Adipose tissue (tissue), 3 donors: ENCODE data around the gene KLHL18. TPM values are rescaled to one million over a fixed set of nuclear protein-coding genes. Genes with fewer than 3 reads are reported as not detected.
"Not testable (repeated sequence)": the region's sequence is repeated elsewhere in the genome, so short reads cannot be mapped to it uniquely, and the experiment has no call there.

Experiments used
- H3K27ac ChIP-seq: one replicate; pipeline ENCODE4 v1.5.1; 2013; ENCODE audit warnings: low read depth, low read length
- WGBS, 3 donors: extraction: QIAGEN DNeasy Blood & Tissue Kit; methylation state at CpG; one replicate each; pipeline ENCODE4 v1.1.7; 2013; 5-methylcytosine and 5-hydroxymethylcytosine counted together
- polyA plus RNA-seq, 3 donors: library from polyadenylated mRNA; stranded (reverse); fragments of 200-250 nt; gene quantifications; one replicate each; pipeline ENCODE4 v1.2.3, GENCODE V29; 2013
- donor health status: healthy with polysubstance abuse.
- donor health status: Bipolar disorder and iron deficiency.
- donor health status: healthy.

Gene KLHL18
- polyA plus RNA-seq, 3 donors, result 5.9 to 32.1 (median 31.9) TPM

DNA sequence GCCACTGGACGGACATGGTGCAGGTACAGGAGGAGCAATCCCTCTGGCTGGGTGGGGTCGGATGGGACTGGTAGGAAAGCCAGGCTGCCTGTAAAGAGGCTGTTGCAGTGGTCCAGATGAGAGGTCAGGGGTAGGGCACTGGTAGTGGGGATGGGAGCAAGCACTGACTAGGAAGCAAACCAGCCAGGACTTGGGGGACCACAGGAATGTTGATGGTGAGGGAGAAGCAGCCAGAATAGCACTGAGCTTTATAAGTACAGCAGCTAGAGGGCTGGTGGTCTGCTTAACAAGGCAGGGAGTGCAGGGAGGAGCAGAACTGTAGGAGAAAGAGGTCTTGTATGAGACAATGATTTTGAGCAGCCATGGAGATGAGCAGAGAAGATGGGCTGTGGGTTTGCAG is 59.4 kb downstream of the KLHL18 start:
- no peak overlapping the region for H3K27ac ChIP-seq
- WGBS, 3 donors, result 96 to 100% (median 96%) methylated on average over 2 of the region's 2 CpGs

GRCh38 chr3:47342812-47343211 is 60.1 kb downstream of the KLHL18 start:
- no peak overlapping the region for H3K27ac ChIP-seq

DNA sequence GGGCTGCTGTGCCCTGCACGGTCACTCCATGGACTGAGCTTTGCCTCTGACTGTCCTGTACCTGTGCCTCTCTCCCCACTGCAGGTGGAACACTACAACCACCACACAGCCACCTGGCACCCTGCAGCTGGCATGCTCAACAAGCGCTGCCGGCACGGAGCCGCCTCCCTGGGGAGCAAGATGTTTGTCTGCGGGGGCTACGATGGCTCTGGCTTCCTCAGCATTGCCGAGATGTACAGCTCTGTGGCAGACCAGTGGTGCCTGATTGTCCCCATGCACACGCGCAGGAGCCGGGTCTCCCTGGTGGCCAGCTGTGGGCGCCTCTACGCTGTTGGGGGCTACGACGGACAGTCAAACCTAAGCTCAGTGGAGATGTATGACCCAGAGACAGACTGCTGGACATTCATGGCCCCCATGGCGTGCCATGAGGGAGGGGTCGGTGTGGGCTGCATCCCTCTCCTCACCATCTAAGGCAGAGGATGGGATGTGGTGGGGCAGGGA is 60.8 kb downstream of the KLHL18 start:
- 97% methylated on average over 17 of the region's 17 CpGs for WGBS, 3 donors
- H3K27ac ChIP-seq, result no peak overlapping the region

DNA sequence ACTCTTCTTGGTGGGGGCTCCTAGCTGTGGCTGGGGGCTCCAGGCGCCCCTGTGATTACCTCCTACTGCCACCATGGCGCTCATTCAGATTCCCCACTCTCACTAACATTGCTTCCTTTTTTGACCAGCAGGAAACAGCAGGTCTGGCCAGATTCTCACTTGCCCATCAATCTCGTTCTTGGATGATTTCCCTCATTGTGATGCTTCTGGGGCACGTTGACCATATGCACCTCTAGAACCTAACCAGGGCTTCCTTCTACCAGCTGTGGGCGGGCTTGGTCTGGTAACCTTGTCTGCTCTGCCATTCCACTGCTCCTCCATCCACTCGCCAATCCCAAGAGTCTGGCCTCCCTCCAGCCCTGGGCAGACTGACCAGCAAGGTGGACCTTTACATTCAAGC is 62.2 kb downstream of the KLHL18 start:
- no peak overlapping the region for H3K27ac ChIP-seq
- WGBS, 3 donors, result 70 to 86% (median 71%) methylated on average over 6 of the region's 6 CpGs

DNA sequence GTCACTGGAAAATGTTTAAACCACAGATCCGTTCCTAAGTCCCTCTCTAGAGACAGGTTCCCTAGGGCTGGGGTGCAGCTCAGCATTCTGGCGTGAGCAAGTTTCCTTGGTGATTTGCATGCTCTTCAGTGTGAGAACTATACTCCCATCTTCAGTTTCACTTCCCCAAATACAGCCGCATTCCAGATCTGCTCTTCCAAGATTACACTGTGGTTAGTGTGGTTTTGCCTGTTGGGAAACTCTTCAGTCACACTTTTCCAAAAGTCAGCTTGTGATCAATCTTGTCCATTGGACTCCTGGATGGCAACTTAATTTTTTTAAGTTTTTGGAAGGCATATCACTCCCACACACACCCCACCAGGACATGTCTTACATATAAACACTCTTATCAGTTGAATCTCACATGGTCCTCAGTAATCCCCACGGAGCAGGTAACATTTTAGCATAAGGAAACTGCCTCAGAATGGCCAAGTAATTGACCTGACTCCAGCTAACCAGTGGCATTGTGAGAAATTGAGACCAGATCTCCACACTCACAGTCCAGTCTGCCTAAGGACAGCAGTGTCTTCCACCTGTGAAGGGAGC is 64.6 kb downstream of the KLHL18 start:
- 28 to 66% (median 38%) methylated on average over 4 of the region's 4 CpGs for WGBS, 3 donors
- H3K27ac ChIP-seq, result no peak overlapping the region

DNA sequence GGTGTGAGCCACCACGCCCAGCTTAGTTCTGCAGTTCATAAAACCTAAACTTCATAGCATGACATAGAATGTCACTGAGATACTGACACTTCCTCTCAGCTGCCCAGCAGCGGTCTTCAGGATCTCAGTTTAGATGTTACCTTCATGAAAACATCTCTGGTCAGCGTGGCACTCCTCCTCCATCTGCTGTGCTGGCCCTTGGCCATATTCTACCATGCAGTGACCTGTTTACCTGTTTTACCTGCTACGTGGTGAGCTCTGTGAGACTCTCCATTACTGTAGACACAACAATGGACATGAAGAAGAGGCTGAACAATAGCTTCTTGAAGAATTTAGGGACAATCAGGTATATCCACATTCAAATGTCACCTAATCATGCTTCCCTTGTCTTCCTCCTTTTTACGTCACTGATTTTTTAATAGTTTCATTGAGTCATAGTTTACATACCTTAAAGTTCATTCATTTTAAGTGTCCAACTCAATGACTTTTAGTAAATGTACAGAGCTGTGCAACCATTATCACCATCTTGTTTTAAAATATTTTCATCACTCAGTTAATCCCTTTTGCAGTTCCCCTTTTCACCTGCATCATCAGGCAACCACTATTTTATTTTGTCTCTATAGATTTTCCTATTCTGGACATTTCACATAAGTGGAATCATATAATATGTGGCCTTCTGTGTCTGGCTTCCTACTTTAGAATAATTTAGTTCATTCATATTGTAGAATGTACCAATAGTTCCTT is 65.8 kb downstream of the KLHL18 start:
- WGBS, 3 donors, result 85 to 93% (median 91%) methylated on average over 5 of the region's 5 CpGs
- H3K27ac ChIP-seq, result no peak overlapping the region

- 85 to 93% (median 89%) methylated on average over 3 of the region's 3 CpGs for WGBS, 3 donors
- H3K27ac ChIP-seq, result no peak overlapping the region
Observed at GRCh38 chr3:47355010-47355409, 72.3 kb downstream of the KLHL18 start.

GRCh38 chr3:47356201-47356600 is 73.5 kb downstream of the KLHL18 start:
- no peak overlapping the region for H3K27ac ChIP-seq
- 86 to 95% (median 91%) methylated on average over 31 of the region's 31 CpGs for WGBS, 3 donors

- 40 to 84% (median 61%) methylated on average over 1 of the region's 1 CpG for WGBS, 3 donors
Observed at GRCh38 chr3:47359323-47359722, 76.6 kb downstream of the KLHL18 start.

GRCh38 chr3:47360110-47360517 is 77.4 kb downstream of the KLHL18 start:
- 92 to 96% (median 95%) methylated on average over 4 of the region's 4 CpGs for WGBS, 3 donors

More at GRCh38 chr3:47359323-47359722, 76.6 kb downstream of the KLHL18 start:
- no peak overlapping the region for H3K27ac ChIP-seq

DNA sequence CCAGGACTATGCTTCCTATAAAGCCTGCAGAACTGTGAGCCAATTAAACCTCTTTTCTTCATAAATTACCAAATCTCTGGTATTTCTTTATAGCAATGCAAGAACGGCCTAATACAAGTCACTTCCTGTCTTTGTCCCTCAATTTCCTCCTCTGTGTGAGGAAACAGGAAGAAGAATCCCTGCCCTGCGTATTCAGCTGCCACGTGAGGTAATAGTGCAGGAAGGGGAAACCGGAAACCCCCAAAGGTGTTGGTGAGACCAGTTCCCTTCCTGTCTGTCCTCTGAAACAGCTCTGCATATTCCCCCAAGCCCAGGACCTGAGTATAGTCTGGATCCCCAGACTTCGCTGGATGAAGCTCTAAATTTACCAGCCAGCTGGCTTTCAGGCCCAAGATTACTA is 80.0 kb downstream of the KLHL18 start:
- H3K27ac ChIP-seq, result no peak overlapping the region
- WGBS, 3 donors, result 40 to 82% (median 46%) methylated on average over 5 of the region's 5 CpGs

More at GRCh38 chr3:47360110-47360517, 77.4 kb downstream of the KLHL18 start:
- H3K27ac ChIP-seq, result not testable (repeated sequence)

DNA sequence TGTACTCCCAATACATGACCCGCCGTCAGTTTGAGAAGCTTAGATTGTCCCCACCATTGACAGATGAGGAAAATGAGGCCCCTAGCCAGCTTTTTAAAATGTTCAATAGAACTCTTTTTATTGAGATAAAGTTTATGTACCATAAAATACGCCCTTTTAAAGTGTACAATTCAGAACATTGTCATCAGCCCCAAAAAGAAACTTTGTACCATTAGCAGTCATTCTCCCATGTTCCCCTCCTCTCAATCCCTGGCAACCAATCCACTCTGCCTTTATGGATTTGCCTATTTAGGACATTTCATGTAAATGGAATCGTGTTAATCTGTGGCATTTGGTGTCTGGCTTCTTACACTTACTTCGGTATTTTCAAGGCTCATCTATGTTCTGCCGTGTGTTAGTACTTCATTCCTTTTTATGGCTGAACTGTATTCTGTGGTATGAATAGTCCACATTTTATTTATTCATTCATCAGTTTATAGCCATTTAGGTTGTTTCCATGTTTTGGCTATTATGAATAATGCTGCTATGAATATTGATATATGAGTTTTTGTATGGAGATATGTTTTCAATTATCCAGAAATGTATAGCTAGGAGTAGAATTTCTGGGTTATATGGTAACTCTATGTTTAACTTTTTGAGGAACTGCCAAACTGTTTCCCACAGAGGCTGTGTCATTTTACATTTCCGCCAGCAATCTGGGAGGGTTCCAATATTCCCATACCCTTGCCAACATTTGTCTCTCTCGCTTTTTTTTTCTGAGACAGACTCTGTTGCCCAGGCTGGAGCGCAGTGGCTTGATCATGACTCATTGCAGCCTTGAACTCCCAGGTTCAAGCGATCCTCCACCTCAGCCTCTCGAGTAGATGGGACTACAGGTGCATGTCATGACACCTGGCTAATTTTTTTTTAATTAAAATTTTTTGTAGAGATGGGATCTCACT is 82.7 kb downstream of the KLHL18 start:
- no peak overlapping the region for H3K27ac ChIP-seq
- WGBS, 3 donors, result 59 to 66% (median 62%) methylated on average over 11 of the region's 11 CpGs

GRCh38 chr3:47366833-47367232 is 84.1 kb downstream of the KLHL18 start:
- WGBS, 3 donors, result 92 to 95% (median 94%) methylated on average over 2 of the region's 2 CpGs
- no peak overlapping the region for H3K27ac ChIP-seq

GRCh38 chr3:47367631-47368030 is 84.9 kb downstream of the KLHL18 start:
- WGBS, 3 donors, result 89 to 93% (median 90%) methylated on average over 7 of the region's 7 CpGs
- no peak overlapping the region for H3K27ac ChIP-seq

- 85 to 89% (median 88%) methylated on average over 8 of the region's 8 CpGs for WGBS, 3 donors
- not testable (repeated sequence) for H3K27ac ChIP-seq
Observed at GRCh38 chr3:47370020-47370419, 87.3 kb downstream of the KLHL18 start.

DNA sequence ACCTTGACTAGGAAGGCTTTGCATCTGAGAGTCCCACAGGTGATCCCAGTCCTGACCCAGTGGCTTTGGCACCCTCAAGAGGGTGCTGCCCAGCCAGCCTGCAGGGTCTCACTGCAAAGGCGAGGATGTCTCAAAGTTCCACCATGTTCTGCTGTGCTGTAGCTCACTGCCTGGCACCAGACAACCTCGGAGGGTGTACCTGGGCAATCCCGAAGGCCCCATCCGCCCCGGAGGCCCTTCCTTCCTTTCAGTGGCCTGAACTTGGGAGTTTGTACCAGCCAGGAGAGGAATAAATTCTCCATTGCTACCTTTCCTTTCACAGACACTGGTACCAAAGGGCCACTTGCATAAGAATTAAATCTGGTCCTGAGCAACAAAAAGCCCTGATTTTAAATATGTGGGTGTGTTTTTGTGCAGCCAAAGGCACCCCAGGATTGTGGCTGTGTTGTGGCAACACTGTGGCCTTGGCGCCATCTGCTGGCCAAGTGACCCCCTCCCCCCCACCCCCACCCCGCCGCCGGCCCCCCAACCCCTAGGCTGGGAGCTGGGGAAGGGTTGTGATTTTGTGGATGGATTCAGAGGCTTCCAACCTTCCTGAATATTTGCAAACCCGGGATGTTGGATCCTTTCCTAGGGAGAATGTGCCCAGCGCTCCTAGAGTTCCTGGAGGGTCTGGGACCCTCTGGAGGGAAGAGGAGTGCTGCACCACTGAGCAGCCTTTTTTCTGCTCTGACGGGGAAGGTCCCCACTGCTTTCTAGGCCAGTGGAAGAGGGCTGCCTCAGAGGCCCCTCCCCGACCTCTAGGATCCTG is 88.3 kb downstream of the KLHL18 start:
- H3K27ac ChIP-seq, result no peak overlapping the region
- WGBS, 3 donors, result 33 to 37% (median 33%) methylated on average over 13 of the region's 13 CpGs

DNA sequence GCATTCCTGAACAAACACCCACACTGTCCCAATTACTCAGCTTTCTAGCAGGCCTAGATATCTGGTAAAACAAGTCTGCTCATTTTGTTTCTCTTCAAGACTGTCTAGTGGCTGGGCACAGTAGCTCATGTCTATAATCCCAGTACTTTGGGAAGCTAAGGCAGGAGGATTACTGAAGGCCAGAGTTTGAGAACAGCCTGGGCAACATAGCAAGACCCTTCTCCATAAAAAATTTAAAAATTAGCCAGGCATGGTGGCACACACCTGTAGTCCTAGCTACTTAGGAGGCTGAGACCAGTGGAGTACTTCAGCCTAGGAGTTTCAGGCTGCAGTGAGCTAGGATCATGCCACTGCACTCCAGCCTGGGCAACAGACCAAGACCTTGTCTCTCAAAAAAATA is 91.8 kb downstream of the KLHL18 start:
- no peak overlapping the region for H3K27ac ChIP-seq

- H3K27ac ChIP-seq, result no peak overlapping the region
- 89 to 96% (median 90%) methylated on average over 3 of the region's 3 CpGs for WGBS, 3 donors
Observed at GRCh38 chr3:47376393-47376792, 93.6 kb downstream of the KLHL18 start.
